MCF 10A (cell line): ENCODE measurements around the gene OR6V1. TPM values are rescaled to one million over a fixed set of nuclear protein-coding genes. Genes with fewer than 3 reads are reported as not detected.

Experiments
- BruUV-seq: library from RNA; stranded (reverse); fragments of 400-500 nt; replicated peaks from 2 replicates; lab custom pipeline; 2021; lab: Mats Ljungman, UMichigan
- CTCF ChIA-PET: fragments of 300-600 bp; sonication (Branson Sonifier 250); formaldehyde crosslinking; extraction: SDS; loops from one replicate; lab custom pipeline; 2021; ENCODE audit warnings: antibody characterized with exemption, inconsistent platforms; lab: Yijun Ruan, JAX
- POLR2A ChIA-PET: fragments of 300-600, 350-650 bp; sonication (Branson Sonifier 250); formaldehyde crosslinking; extraction: SDS; loops from one replicate; lab custom pipeline; 2020; ENCODE audit warnings: antibody characterized with exemption, inconsistent platforms; lab: Yijun Ruan, JAX
- DNase-seq: peaks from one replicate; pipeline ENCODE4 v3.0.0-alpha.2; 2018; ENCODE audit not compliant: unreplicated experiment
- H3K27ac Mint-ChIP-seq: one replicate; pipeline ENCODE4 v1.8.0; 2022; ENCODE audit warnings: mild to moderate bottlenecking, low read depth, mixed read lengths; ENCODE audit not compliant: unreplicated experiment
- H3K27me3 Mint-ChIP-seq: one replicate; pipeline ENCODE4 v1.8.0; 2022; ENCODE audit warnings: mixed read lengths; ENCODE audit not compliant: insufficient read depth, unreplicated experiment
- H3K36me3 Mint-ChIP-seq: one replicate; pipeline ENCODE4 v1.8.0; 2022; ENCODE audit warnings: mild to moderate bottlenecking, moderate library complexity, mixed read lengths; ENCODE audit not compliant: insufficient read depth, unreplicated experiment
- H3K4me1 Mint-ChIP-seq: one replicate; pipeline ENCODE4 v1.8.0; 2022; ENCODE audit warnings: mixed read lengths; ENCODE audit not compliant: insufficient read depth, unreplicated experiment
- H3K4me3 Mint-ChIP-seq: one replicate; pipeline ENCODE4 v1.8.0; 2022; ENCODE audit warnings: mild to moderate bottlenecking, moderate library complexity, mixed read lengths; ENCODE audit not compliant: unreplicated experiment
- H3K9me3 Mint-ChIP-seq: one replicate; pipeline ENCODE4 v1.8.0; 2022; ENCODE audit warnings: mixed read lengths; ENCODE audit not compliant: unreplicated experiment
- CTCF ChIP-seq: fragments of 200-600 bp; IDR thresholded peaks from one replicate; pipeline ENCODE4 v1.8.0; 2022; ENCODE audit warnings: antibody characterized with exemption, mild to moderate bottlenecking; ENCODE audit not compliant: unreplicated experiment
- intact Hi-C: fragments of 100-400 bp; cut with micrococcal nuclease; formaldehyde crosslinking; loops from 2 replicates; pipeline ENCODE4 v1.14.1; 2022
- total RNA-seq: library from RNA; stranded (reverse); gene quantifications from 2 replicates; pipeline ENCODE4 v1.2.3, GENCODE V29; 2022

The OR6V1 gene
- total RNA-seq, 1 experiment from 2014 or later = not detected

GRCh38 chr7:143016996-143017395 lies 35.1 kb upstream of the OR6V1 start:
- no peak overlapping the region for H3K4me3 Mint-ChIP-seq
- ChIA-PET CTCF (interaction anchor here (0.6 to 21.9 kb wide), 8 partner anchors 11 to 215 kb away, joined by 3 to 531 read pairs (median 3); partner anchors contain the start of gene TAS2R40), POLR2A (no interaction called here)
- no peaks in the 10 kb centered on the region for H3K9me3 Mint-ChIP-seq
- no peak for DNase-seq
- no TSS peak for BruUV-seq
- H3K36me3 Mint-ChIP-seq = no peaks in the 10 kb centered on the region
- peaks cover 9% of the 10 kb centered on the region for H3K4me1 Mint-ChIP-seq
- intact Hi-C loops = no loop called here
- H3K27ac Mint-ChIP-seq = no peak overlapping the region
- peaks cover 60% of the 10 kb centered on the region for H3K27me3 Mint-ChIP-seq
- no peak for TF ChIP-seq CTCF

GRCh38 chr7:143018931-143019330 lies 33.2 kb upstream of the OR6V1 start:
- Mint-ChIP-seq H3K4me3 (no peak overlapping the region), H3K27ac (no peak overlapping the region), H3K9me3 (no peaks in the 10 kb centered on the region), H3K27me3 (peaks cover 44% of the 10 kb centered on the region), H3K36me3 (no peaks in the 10 kb centered on the region), H3K4me1 (peaks cover 3% of the 10 kb centered on the region)
- POLR2A ChIA-PET = interaction anchor here (1.5 kb wide), 1 partner anchor 9 kb away, joined by 3 read pairs; no protein-coding TSS in a partner anchor
- no TSS peak for BruUV-seq
- TF ChIP-seq CTCF = no peak
- no peak for DNase-seq
- CTCF ChIA-PET = interaction anchor here (1.5 to 21.9 kb wide), 3 partner anchors 10 to 200 kb away, joined by 5 to 531 read pairs (median 7); partner anchors contain the start of gene TAS2R40
- intact Hi-C loops = no loop called here

GRCh38 chr7:143023047-143023446 lies 29.1 kb upstream of the OR6V1 start:
- no peak for DNase-seq
- peaks cover 47% of the 10 kb centered on the region for H3K27me3 Mint-ChIP-seq
- ChIA-PET CTCF (interaction anchor here (1.0 to 1.2 kb wide), 2 partner anchors 19 to 192 kb away, joined by 3 to 4 read pairs; no protein-coding TSS in a partner anchor), POLR2A (no interaction called here)
- no peaks in the 10 kb centered on the region for H3K36me3 Mint-ChIP-seq
- intact Hi-C loops = no loop called here
- no peaks in the 10 kb centered on the region for H3K9me3 Mint-ChIP-seq
- H3K27ac Mint-ChIP-seq = no peak overlapping the region
- no peaks in the 10 kb centered on the region for H3K4me1 Mint-ChIP-seq
- H3K4me3 Mint-ChIP-seq = no peak overlapping the region
- no peak for TF ChIP-seq CTCF
- no TSS peak for BruUV-seq

GRCh38 chr7:143025371-143025770 lies 26.8 kb upstream of the OR6V1 start:
- DNase-seq = no peak
- BruUV-seq = no TSS peak
- POLR2A ChIA-PET = no interaction called here
- Mint-ChIP-seq H3K9me3 (no peaks in the 10 kb centered on the region), H3K27me3 (peaks cover 34% of the 10 kb centered on the region), H3K4me1 (no peaks in the 10 kb centered on the region), H3K36me3 (no peaks in the 10 kb centered on the region), H3K4me3 (no peak overlapping the region), H3K27ac (no peak overlapping the region)
- intact Hi-C loops = no loop called here
- TF ChIP-seq CTCF = no peak
- CTCF ChIA-PET = interaction anchor here (0.6 to 0.9 kb wide), 2 partner anchors 190 to 225 kb away, joined by 4 to 5 read pairs; no protein-coding TSS in a partner anchor
